Measurements from ENCODE around the gene PHYKPL.
"Not testable (repeated sequence)": the region's sequence is repeated elsewhere in the genome, so short reads cannot be mapped to it uniquely, and the experiment has no call there.

PHYKPL gene

DNA sequence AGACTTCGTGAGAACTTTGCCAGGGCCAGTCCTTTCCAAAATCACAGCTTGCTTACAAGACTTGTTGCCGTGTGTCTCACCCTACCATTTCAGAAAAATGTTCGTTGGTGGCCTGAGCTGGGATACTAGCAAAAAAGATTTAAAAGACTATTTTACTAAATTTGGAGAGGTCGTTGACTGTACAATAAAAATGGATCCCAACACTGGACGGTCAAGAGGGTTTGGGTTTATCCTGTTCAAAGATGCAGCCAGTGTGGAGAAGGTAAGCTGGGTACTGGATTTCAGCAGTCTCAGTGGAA lies 26.9 kb downstream of the PHYKPL start:
- DNase-seq, result no peak

- DNase-seq, result no peak
These were observed 27.5 kb downstream of the PHYKPL start for GRCh38 chr5:178204935-178205748.

GRCh38 chr5:178204182-178204934 lies 28.2 kb downstream of the PHYKPL start, which contains the start of gene HNRNPAB:
Gene HNRNPAB (plus strand): TSS chr5:178204533. CDS start chr5:178204838, 305 bp downstream.
- peak; percentile 89 for DNase-seq

GRCh38 chr5:178203670-178204181 lies 28.9 kb downstream of the PHYKPL start:
- no peak for DNase-seq

- no peak for DNase-seq
These were observed 30.1 kb downstream of the PHYKPL start for GRCh38 chr5:178202541-178202940.

DNA sequence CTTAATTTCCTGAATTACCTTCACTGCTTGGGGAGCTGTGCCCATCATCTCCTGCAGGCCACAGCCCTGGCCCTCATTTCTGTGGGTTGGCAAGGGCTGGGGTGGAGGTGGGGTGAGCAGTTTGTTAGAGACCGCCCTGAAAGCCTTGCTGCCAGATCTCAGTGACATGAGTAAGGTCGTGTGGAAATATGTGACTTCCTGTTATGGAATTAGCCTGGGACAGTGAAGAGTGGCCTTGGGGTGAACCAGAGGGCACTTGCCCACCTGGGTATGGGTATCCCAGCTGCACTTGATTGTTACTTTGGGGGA lies 30.7 kb downstream of the PHYKPL start:
- no peak for DNase-seq

- DNase-seq, result no peak
These were observed 31.2 kb downstream of the PHYKPL start for GRCh38 chr5:178201221-178201926.

GRCh38 chr5:178199581-178200434 lies 32.8 kb downstream of the PHYKPL start:
- peak; percentile 29 for DNase-seq

- no peak for DNase-seq
These were observed 33.9 kb downstream of the PHYKPL start for GRCh38 chr5:178198706-178199105.

GRCh38 chr5:178198151-178198550 lies 34.5 kb downstream of the PHYKPL start:
- DNase-seq, result not testable (repeated sequence)

- DNase-seq, result no peak
These were observed 35.6 kb downstream of the PHYKPL start for GRCh38 chr5:178196986-178197385.

- DNase-seq, result no peak
These were observed 36.3 kb downstream of the PHYKPL start for GRCh38 chr5:178196281-178196812.

GRCh38 chr5:178194026-178194425 lies 38.6 kb downstream of the PHYKPL start:
- no peak for DNase-seq

DNA sequence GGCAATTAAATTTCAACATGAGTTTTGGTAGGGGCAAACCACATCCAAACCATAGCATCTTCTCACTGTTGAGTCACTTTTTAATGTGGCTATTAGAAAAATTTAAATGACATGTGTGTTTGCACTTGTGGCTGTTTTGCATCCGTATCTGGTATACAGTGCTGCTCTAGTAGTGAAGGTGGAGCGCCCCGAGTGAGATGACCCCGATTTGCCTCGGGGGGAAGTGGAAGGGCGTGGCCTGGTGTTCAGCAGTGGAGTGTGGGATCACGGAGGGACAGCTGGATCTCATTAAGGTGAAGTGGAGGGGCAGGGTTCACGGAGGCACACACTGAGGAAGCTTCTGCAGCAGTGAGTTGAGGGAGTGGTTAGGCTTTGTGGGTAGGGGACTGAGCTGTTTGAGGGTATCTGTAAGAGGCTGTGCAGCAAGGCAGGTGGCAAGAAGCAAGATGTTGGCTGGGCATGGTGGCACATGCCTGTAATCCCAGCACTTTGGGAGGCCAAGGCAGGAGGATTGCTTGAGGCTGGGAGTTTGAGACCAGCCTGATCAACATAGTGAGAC lies 39.3 kb downstream of the PHYKPL start:
- DNase-seq, result no peak

GRCh38 chr5:178192787-178193186 lies 39.8 kb downstream of the PHYKPL start:
- DNase-seq, result no peak

GRCh38 chr5:178192244-178192643 lies 40.4 kb downstream of the PHYKPL start:
- DNase-seq, result no peak

DNA sequence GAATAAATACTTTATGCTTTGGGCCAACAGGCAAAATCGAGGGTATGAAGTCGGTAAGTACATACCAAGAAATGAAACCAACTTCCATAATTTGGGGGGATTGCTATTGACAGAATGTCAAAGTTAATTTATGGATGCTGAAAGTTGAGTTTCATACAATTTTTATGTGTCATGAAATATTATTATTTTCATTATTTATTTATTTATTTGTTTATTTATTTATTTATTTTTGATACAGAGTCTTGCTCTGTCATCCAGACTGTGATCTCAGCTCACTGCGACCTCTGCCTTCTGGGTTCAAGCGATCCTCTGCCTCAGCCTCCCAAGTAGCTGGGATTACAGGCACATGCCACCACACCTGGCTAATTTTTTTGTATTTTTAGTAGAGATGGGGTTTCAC lies 40.9 kb downstream of the PHYKPL start:
- no peak for DNase-seq

- DNase-seq, result no peak
These were observed 43.2 kb downstream of the PHYKPL start for GRCh38 chr5:178189433-178189832.

- DNase-seq, result no peak
These were observed 45.6 kb downstream of the PHYKPL start, which contains the start of gene GMCL2 for GRCh38 chr5:178187014-178187413. Gene GMCL2 (minus strand): TSS chr5:178187371. CDS start chr5:178187299, 72 bp downstream.

DNA sequence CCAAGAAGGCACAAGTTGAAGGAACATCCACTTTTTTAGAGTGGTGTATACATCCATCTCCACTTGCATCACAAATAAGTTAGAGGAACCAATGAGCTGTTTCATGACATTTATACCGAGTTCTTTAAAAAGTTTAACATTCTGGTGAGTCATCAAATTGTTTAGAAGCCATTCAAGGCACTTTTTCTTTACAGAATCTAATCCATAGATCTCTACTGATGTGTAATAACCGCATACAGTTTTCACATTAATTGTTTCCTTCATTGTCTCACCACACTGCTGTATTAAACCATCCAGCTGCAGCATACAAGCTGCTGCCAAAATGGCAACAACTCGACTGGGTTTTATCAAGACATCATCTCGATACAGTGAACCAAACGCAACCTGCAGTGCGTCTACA lies 46.2 kb downstream of the PHYKPL start:
- no peak for DNase-seq

DNA sequence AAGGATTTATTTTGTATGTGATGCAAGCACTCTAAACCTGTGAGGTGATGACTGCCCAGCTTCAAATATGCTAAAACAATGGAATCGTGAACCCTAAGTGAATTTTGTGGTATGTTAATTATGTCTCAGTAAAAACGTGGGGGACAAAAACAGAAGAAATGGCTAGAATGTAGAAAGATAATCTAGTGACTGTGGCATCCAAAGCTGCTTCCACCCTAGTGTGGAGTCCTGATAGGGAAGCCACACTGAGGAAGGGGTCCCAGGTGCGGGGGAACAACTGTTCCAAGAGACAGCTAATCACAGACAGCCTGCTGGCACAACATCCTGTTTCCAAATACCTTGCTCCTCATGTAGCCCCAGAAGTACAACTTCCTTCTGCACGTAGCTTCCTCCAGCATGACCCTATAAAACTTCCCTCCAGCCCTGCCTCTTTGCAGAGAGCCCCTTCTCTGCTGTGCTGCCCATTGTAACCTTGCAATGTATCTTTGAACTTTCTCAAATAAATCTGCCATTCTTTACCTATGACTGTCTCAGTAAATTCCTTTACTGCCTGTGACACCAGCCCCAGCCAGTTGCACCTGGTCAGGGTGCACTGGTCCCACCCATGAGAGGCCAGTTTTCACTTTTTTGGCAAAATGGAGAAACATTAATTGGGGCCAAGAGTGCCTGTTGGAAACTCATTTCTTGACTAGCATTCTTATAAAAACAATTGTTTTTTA lies 50.3 kb downstream of the PHYKPL start:
- no peak for DNase-seq

Data from NCI-H1694 (cell line).